H7 (cell line): ENCODE measurements around the gene HOXD4. TPM values are rescaled to one million over a fixed set of nuclear protein-coding genes. Genes with fewer than 3 reads are reported as not detected.
A peak's percentile ranks its signal among the peaks of the same experiment; 100 is the strongest.

ENCODE experiments used
- DNase-seq: peaks from one replicate; pipeline ENCODE4 v3.0.0; 2012
- H3K27me3 ChIP-seq: 2 replicates; pipeline ENCODE4 v1.6.0; 2011; ENCODE audit warnings: mild to moderate bottlenecking, low read length; ENCODE audit not compliant: control insufficient read depth, insufficient read depth
- H3K36me3 ChIP-seq: replicated peaks from 2 replicates; pipeline ENCODE4 v1.5.1; 2011; ENCODE audit warnings: low read length; ENCODE audit not compliant: control insufficient read depth, insufficient read depth
- H3K4me3 ChIP-seq: 2 replicates; pipeline ENCODE4 v1.5.1; 2011; ENCODE audit warnings: low read depth, mild to moderate bottlenecking, control low read depth, low read length, moderate library complexity; ENCODE audit not compliant: insufficient read depth
- total RNA-seq: library from RNA; depleted of rRNA; stranded (reverse); fragments of >200 nt; shearing (Covaris generic); gene quantifications from 2 replicates; pipeline ENCODE4 v1.2.3, GENCODE V29; 2014; rRNA removed

The HOXD4 gene
- not detected in 2 replicates for total RNA-seq

GRCh38 chr2:176151442-176152287, at the start of gene HOXD4:
HOXD4 (plus strand) TSS chr2:176151550; CDS start chr2:176151634, 84 bp downstream.
- DNase-seq, result peak; percentile 81
- H3K36me3 ChIP-seq, result no peaks in the 10 kb centered on the region
- H3K27me3 ChIP-seq, result peaks cover 100% of the 10 kb centered on the region
- no peak within 1 kb of the TSS for H3K4me3 ChIP-seq

- Histone ChIP-seq H3K27me3 (peaks cover 96% of the 10 kb centered on the region), H3K4me3 (no peak overlapping the region), H3K36me3 (no peaks in the 10 kb centered on the region)
- no peak for DNase-seq
These were observed 49.5 kb upstream of the HOXD4 start for GRCh38 chr2:176101842-176102241.

GRCh38 chr2:176102309-176102866, 49.0 kb upstream of the HOXD4 start:
- Histone ChIP-seq H3K4me3 (no peak overlapping the region), H3K36me3 (no peaks in the 10 kb centered on the region), H3K27me3 (peaks cover 99% of the 10 kb centered on the region)
- no peak for DNase-seq

- no peak for DNase-seq
- no peak overlapping the region for H3K4me3 ChIP-seq
- peaks cover 98% of the 10 kb centered on the region for H3K27me3 ChIP-seq
- no peaks in the 10 kb centered on the region for H3K36me3 ChIP-seq
These were observed 48.2 kb upstream of the HOXD4 start for GRCh38 chr2:176103194-176103593.

GRCh38 chr2:176103742-176104315, 47.5 kb upstream of the HOXD4 start:
- Histone ChIP-seq H3K4me3 (no peak overlapping the region), H3K36me3 (no peaks in the 10 kb centered on the region), H3K27me3 (peaks cover 98% of the 10 kb centered on the region)
- peak; percentile 62 for DNase-seq

GRCh38 chr2:176104316-176105077, 46.9 kb upstream of the HOXD4 start:
- Histone ChIP-seq H3K27me3 (peaks cover 98% of the 10 kb centered on the region), H3K36me3 (no peaks in the 10 kb centered on the region), H3K4me3 (peak overlapping the region; percentile 16; the same call in 1 of the 2 replicates)
- peak; percentile 73 for DNase-seq

GRCh38 chr2:176105078-176105729, 46.1 kb upstream of the HOXD4 start:
- Histone ChIP-seq H3K27me3 (peaks cover 98% of the 10 kb centered on the region), H3K4me3 (peak overlapping the region; percentile 16; the same call in 1 of the 2 replicates), H3K36me3 (no peaks in the 10 kb centered on the region)
- peak; percentile 75 for DNase-seq

- Histone ChIP-seq H3K4me3 (peak overlapping the region; percentile 3; the same call in 1 of the 2 replicates), H3K27me3 (peaks cover 98% of the 10 kb centered on the region)
These were observed 45.4 kb upstream of the HOXD4 start for GRCh38 chr2:176105730-176106580.

GRCh38 chr2:176106581-176107539, 44.5 kb upstream of the HOXD4 start, which contains the start of gene HOXD11:
HOXD11 (plus strand) TSS chr2:176107280; CDS start chr2:176107356, 76 bp downstream.
- DNase-seq, result peak; percentile 88
- Histone ChIP-seq H3K36me3 (no peaks in the 10 kb centered on the region), H3K4me3 (peak within 1 kb of the TSS; percentile 3; the same call in 1 of the 2 replicates), H3K27me3 (peaks cover 98% of the 10 kb centered on the region)

More at GRCh38 chr2:176105730-176106580, 45.4 kb upstream of the HOXD4 start:
- no peaks in the 10 kb centered on the region for H3K36me3 ChIP-seq
- DNase-seq, result no peak

- H3K27me3 ChIP-seq, result peaks cover 98% of the 10 kb centered on the region
These were observed 43.6 kb upstream of the HOXD4 start for GRCh38 chr2:176107731-176108181.

GRCh38 chr2:176109192-176109901, 42.0 kb upstream of the HOXD4 start:
- H3K4me3 ChIP-seq, result no peak overlapping the region
- peaks cover 98% of the 10 kb centered on the region for H3K27me3 ChIP-seq
- DNase-seq, result peak; percentile 38
- no peaks in the 10 kb centered on the region for H3K36me3 ChIP-seq

More at GRCh38 chr2:176107731-176108181, 43.6 kb upstream of the HOXD4 start:
- Histone ChIP-seq H3K36me3 (no peaks in the 10 kb centered on the region), H3K4me3 (no peak overlapping the region)
- peak; percentile 76 for DNase-seq

- H3K36me3 ChIP-seq, result no peaks in the 10 kb centered on the region
- no peak for DNase-seq
- H3K27me3 ChIP-seq, result peaks cover 98% of the 10 kb centered on the region
- H3K4me3 ChIP-seq, result no peak overlapping the region
These were observed 41.4 kb upstream of the HOXD4 start for GRCh38 chr2:176109946-176110345.
